Measurements from ENCODE around the gene GRM7. TPM values are rescaled to one million over a fixed set of nuclear protein-coding genes. Genes with fewer than 3 reads are reported as not detected.

GRM7 gene
- total RNA-seq, 2 experiments from 2014 or later = not detected

- ChIA-PET CTCF (ENCODE audit: unreplicated experiment) (no interaction called here), POLR2A (interaction anchor here (0.6 to 1.0 kb wide), 3 partner anchors 14 to 232 kb away, joined by 3 to 4 read pairs (median 3); no protein-coding TSS in a partner anchor)
- no peak overlapping the region for H3K27ac ChIP-seq (ENCODE audit: low read depth, low read length, poor library complexity, severe bottlenecking)
- H3K4me1 ChIP-seq (ENCODE audit: insufficient read depth, low read length, poor library complexity, severe bottlenecking) = no peaks in the 10 kb centered on the region
- no peak overlapping the region for H2AFZ ChIP-seq (ENCODE audit: low read length)
- intact Hi-C loops (cut with micrococcal nuclease; ENCODE audit: unreplicated experiment) = no loop called here
- DNase-seq (ENCODE audit: low spot score) = no peak
- H3K4me2 ChIP-seq (ENCODE audit: low read length) = no peak overlapping the region
- no peaks in the 10 kb centered on the region for H3K9me2 ChIP-seq (ENCODE audit: insufficient read depth, low read length)
- H4K20me1 ChIP-seq (ENCODE audit: insufficient read depth, low read length) = no peaks in the 10 kb centered on the region
- H3K79me2 ChIP-seq (ENCODE audit: insufficient read depth, low read depth, low read length) = no peaks in the 10 kb centered on the region
- BruUV-seq (replicated peaks) = no TSS peak
- H3K4me3 ChIP-seq (ENCODE audit: low read depth, low read length, poor library complexity, severe bottlenecking) = no peak overlapping the region
- H3K36me3 ChIP-seq (ENCODE audit: insufficient read depth, low read length) = no peaks in the 10 kb centered on the region
- H3K9me3 ChIP-seq (ENCODE audit: low read length) = no peaks in the 10 kb centered on the region
- TF ChIP-seq EZH2phosphoT487 (IDR thresholded peaks at IDR 0.05; ENCODE audit: borderline replicate concordance, low read depth, low read length) (no peak), CTCF (conservative IDR thresholded peaks at IDR 0.05; ENCODE audit: low read length) (no peak)
Measured at GRCh38 chr3:7211740-7212139, 350.8 kb downstream of the GRM7 start.

DNA sequence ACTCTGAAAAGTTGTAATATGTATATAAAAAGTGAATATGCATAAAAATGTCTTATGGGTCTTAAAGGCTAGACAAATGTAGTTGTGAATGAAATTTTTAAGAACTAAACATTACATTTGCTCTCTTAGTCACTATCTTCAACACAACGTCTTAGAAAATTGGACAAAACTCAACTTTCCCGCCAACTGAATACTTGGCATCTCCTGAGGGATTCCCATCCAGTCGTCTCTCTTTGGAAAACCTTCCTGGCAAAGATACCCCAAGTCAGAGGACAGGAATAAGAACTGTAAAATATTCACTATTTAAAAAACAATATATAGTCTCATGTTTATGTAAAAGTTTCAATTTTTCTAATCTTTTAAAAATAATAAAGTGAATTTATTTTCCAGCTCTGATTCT is 354.8 kb downstream of the GRM7 start:
- intact Hi-C loops (cut with micrococcal nuclease; ENCODE audit: unreplicated experiment) = no loop called here
- Histone ChIP-seq H3K36me3 (ENCODE audit: insufficient read depth, low read length) (no peaks in the 10 kb centered on the region), H3K27ac (ENCODE audit: low read depth, low read length, poor library complexity, severe bottlenecking) (no peak overlapping the region), H3K4me2 (ENCODE audit: low read length) (no peak overlapping the region), H2AFZ (ENCODE audit: low read length) (no peak overlapping the region), H3K9me2 (ENCODE audit: insufficient read depth, low read length) (no peaks in the 10 kb centered on the region), H4K20me1 (ENCODE audit: insufficient read depth, low read length) (no peaks in the 10 kb centered on the region), H3K4me3 (ENCODE audit: low read depth, low read length, poor library complexity, severe bottlenecking) (no peak overlapping the region), H3K79me2 (ENCODE audit: insufficient read depth, low read depth, low read length) (no peaks in the 10 kb centered on the region), H3K9me3 (ENCODE audit: low read length) (no peaks in the 10 kb centered on the region), H3K4me1 (ENCODE audit: insufficient read depth, low read length, poor library complexity, severe bottlenecking) (no peaks in the 10 kb centered on the region)
- TF ChIP-seq EZH2phosphoT487 (IDR thresholded peaks at IDR 0.05; ENCODE audit: borderline replicate concordance, low read depth, low read length) (no peak), CTCF (conservative IDR thresholded peaks at IDR 0.05; ENCODE audit: low read length) (no peak)
- no TSS peak for BruUV-seq (replicated peaks)
- ChIA-PET CTCF (ENCODE audit: unreplicated experiment) (no interaction called here), POLR2A (interaction anchor here (0.7 kb wide), 1 partner anchor 75 kb away, joined by 3 read pairs; no protein-coding TSS in a partner anchor)
- no peak for DNase-seq (ENCODE audit: low spot score)

- Histone ChIP-seq H2AFZ (ENCODE audit: low read length) (peak overlapping the region; percentile 29; the same call in 1 of the 2 replicates), H3K9me2 (ENCODE audit: insufficient read depth, low read length) (no peaks in the 10 kb centered on the region), H3K27ac (ENCODE audit: low read depth, low read length, poor library complexity, severe bottlenecking) (no peak overlapping the region), H4K20me1 (ENCODE audit: insufficient read depth, low read length) (no peaks in the 10 kb centered on the region), H3K4me3 (ENCODE audit: low read depth, low read length, poor library complexity, severe bottlenecking) (no peak overlapping the region), H3K79me2 (ENCODE audit: insufficient read depth, low read depth, low read length) (no peaks in the 10 kb centered on the region), H3K36me3 (ENCODE audit: insufficient read depth, low read length) (no peaks in the 10 kb centered on the region), H3K9me3 (ENCODE audit: low read length) (no peaks in the 10 kb centered on the region), H3K4me1 (ENCODE audit: insufficient read depth, low read length, poor library complexity, severe bottlenecking) (no peaks in the 10 kb centered on the region), H3K4me2 (ENCODE audit: low read length) (no peak overlapping the region)
- TF ChIP-seq EZH2phosphoT487 (IDR thresholded peaks at IDR 0.05; ENCODE audit: borderline replicate concordance, low read depth, low read length) (no peak), CTCF (conservative IDR thresholded peaks at IDR 0.05; ENCODE audit: low read length) (no peak)
- intact Hi-C loops (cut with micrococcal nuclease; ENCODE audit: unreplicated experiment) = no loop called here
- DNase-seq (ENCODE audit: low spot score) = no peak
- no TSS peak for BruUV-seq (replicated peaks)
- CTCF ChIA-PET (ENCODE audit: unreplicated experiment) = no interaction called here
- POLR2A ChIA-PET = no interaction called here
Measured at GRCh38 chr3:7226393-7226792, 365.5 kb downstream of the GRM7 start.
